Vagina (tissue), 2 donors: ENCODE data around the gene NKG7. TPM values are rescaled to one million over a fixed set of nuclear protein-coding genes. Genes with fewer than 3 reads are reported as not detected.
"Not testable (repeated sequence)": the region's sequence is repeated elsewhere in the genome, so short reads cannot be mapped to it uniquely, and the experiment has no call there.

ENCODE experiments used
- DNase-seq, 2 donors: peaks; one replicate each; pipeline ENCODE4 v3.0.0-alpha.2; 2017; ENCODE audit errors: extremely low spot score in 2 of 2
- H3K27ac ChIP-seq: fragments of 200-600 bp; sonication (generic); one replicate; pipeline ENCODE4 v1.5.1; 2019
- H3K27me3 ChIP-seq: fragments of 200-600 bp; sonication (generic); one replicate; pipeline ENCODE4 v1.5.1; 2019
- H3K36me3 ChIP-seq, 2 donors: fragments of 200-600 bp; sonication (generic); one replicate each; pipeline ENCODE4 v1.5.1; 2017 to 2019
- H3K4me1 ChIP-seq: fragments of 200-600 bp; sonication (generic); one replicate; pipeline ENCODE4 v1.5.1; 2019
- H3K4me3 ChIP-seq, 2 donors: fragments of 200-600 bp; sonication (generic); 1 replicate in 1 of 2; 2 replicates in 1 of 2; pipeline ENCODE4 v1.5.1; 2016 to 2019
- H3K9me3 ChIP-seq: fragments of 200-600 bp; sonication (generic); one replicate; pipeline ENCODE4 v1.5.1; 2019
- CTCF ChIP-seq, 3 experiments: fragments of 450-650 bp in 2 of 3; fragments of 200-600 bp in 1 of 3; sonication (generic) in 1 of 3; IDR thresholded peaks; one replicate each; pipeline ENCODE4 v1.5.1; 2017 to 2019; ENCODE audit warnings: antibody characterized with exemption in 3 of 3, mild to moderate bottlenecking in 2 of 3, moderate library complexity in 2 of 3
- POLR2A ChIP-seq, 2 donors: fragments of 450-650 bp; IDR thresholded peaks; one replicate each; pipeline ENCODE4 v1.6.1; 2017; ENCODE audit warnings: antibody characterized with exemption in 2 of 2, mild to moderate bottlenecking in 2 of 2, moderate library complexity in 2 of 2
- POLR2AphosphoS5 ChIP-seq, 2 donors: sonication (generic); formaldehyde crosslinking; IDR thresholded peaks; one replicate each; pipeline ENCODE4 v1.9.0; 2017; ENCODE audit warnings: antibody characterized with exemption in 2 of 2, mild to moderate bottlenecking in 2 of 2, low read depth in 1 of 2; ENCODE audit not compliant: insufficient read depth in 1 of 2
- intact Hi-C: fragments of 100-400 bp; cut with DNase I; formaldehyde crosslinking; loops from one replicate; pipeline ENCODE4 v1.15.1; 2023
- total RNA-seq: library from RNA; depleted of rRNA; stranded (reverse); fragments of >200 nt; gene quantifications from one replicate; pipeline ENCODE4 v1.2.3, GENCODE V29; 2016

The NKG7 gene
- total RNA-seq = 3.4 TPM

GRCh38 chr19:51372649-51373504, at the start of gene NKG7:
Gene NKG7 (minus strand): TSS chr19:51372654. CDS start chr19:51372535, 119 bp downstream.
- no peak for DNase-seq
- no peak within 1 kb of the TSS for H3K27ac ChIP-seq
- TF ChIP-seq POLR2AphosphoS5 (IDR thresholded peaks at IDR 0.05; ENCODE audit: insufficient read depth in 1 of 2, low read depth in 1 of 2) = no peak
- TF ChIP-seq POLR2A (IDR thresholded peaks at IDR 0.05) = no peak
- no peak for TF ChIP-seq CTCF (IDR thresholded peaks at IDR 0.05)
- H3K9me3 ChIP-seq = no peaks in the 10 kb centered on the region
- peak within 1 kb of the TSS in 1 of 2 donors; percentile 4 for H3K4me3 ChIP-seq
- no peaks in the 10 kb centered on the region for H3K27me3 ChIP-seq
- peaks cover 8% of the 10 kb centered on the region for H3K4me1 ChIP-seq
- no peaks in the 10 kb centered on the region for H3K36me3 ChIP-seq
- intact Hi-C loops = no loop called here

- Histone ChIP-seq H3K27me3 (peaks cover 3% of the 10 kb centered on the region), H3K36me3 (no peaks in the 10 kb centered on the region), H3K27ac (no peak overlapping the region), H3K4me3 (no peak overlapping the region), H3K4me1 (no peaks in the 10 kb centered on the region), H3K9me3 (no peaks in the 10 kb centered on the region)
- TF ChIP-seq CTCF (IDR thresholded peaks at IDR 0.05) (peak; percentile 64 to 83 (median 65)), POLR2AphosphoS5 (IDR thresholded peaks at IDR 0.05; ENCODE audit: insufficient read depth in 1 of 2, low read depth in 1 of 2) (no peak)
- intact Hi-C loops = no loop called here
- DNase-seq = no peak
Observed at GRCh38 chr19:51422053-51422448, 49.6 kb upstream of the NKG7 start.

GRCh38 chr19:51421229-51422052, 49.0 kb upstream of the NKG7 start:
- no peaks in the 10 kb centered on the region for H3K9me3 ChIP-seq
- no peaks in the 10 kb centered on the region for H3K36me3 ChIP-seq
- H3K27me3 ChIP-seq = peaks cover 3% of the 10 kb centered on the region
- no peak overlapping the region for H3K27ac ChIP-seq
- H3K4me1 ChIP-seq = no peaks in the 10 kb centered on the region
- no peak overlapping the region for H3K4me3 ChIP-seq
- TF ChIP-seq CTCF (IDR thresholded peaks at IDR 0.05) = no peak
- TF ChIP-seq POLR2AphosphoS5 (IDR thresholded peaks at IDR 0.05; ENCODE audit: insufficient read depth in 1 of 2, low read depth in 1 of 2) = no peak
- no peak for TF ChIP-seq POLR2A (IDR thresholded peaks at IDR 0.05)
- intact Hi-C loops = no loop called here
- no peak for DNase-seq

GRCh38 chr19:51420511-51420910, 48.1 kb upstream of the NKG7 start:
- H3K4me3 ChIP-seq, H3K4me1 ChIP-seq, intact Hi-C loops, H3K27ac ChIP-seq, DNase-seq, H3K27me3 ChIP-seq, H3K36me3 ChIP-seq, H3K9me3 ChIP-seq: not testable (repeated sequence)

GRCh38 chr19:51418707-51419106, 46.3 kb upstream of the NKG7 start:
- intact Hi-C loops = no loop called here
- no peak for DNase-seq
- no peak overlapping the region for H3K4me3 ChIP-seq
- H3K36me3 ChIP-seq = no peaks in the 10 kb centered on the region
- TF ChIP-seq POLR2AphosphoS5 (IDR thresholded peaks at IDR 0.05; ENCODE audit: insufficient read depth in 1 of 2, low read depth in 1 of 2) (no peak), CTCF (IDR thresholded peaks at IDR 0.05) (no peak), POLR2A (IDR thresholded peaks at IDR 0.05) (no peak)
- no peak overlapping the region for H3K27ac ChIP-seq
- no peaks in the 10 kb centered on the region for H3K9me3 ChIP-seq
- peaks cover 3% of the 10 kb centered on the region for H3K27me3 ChIP-seq
- no peaks in the 10 kb centered on the region for H3K4me1 ChIP-seq
